NK-92 (cell line): Measurements from ENCODE around the gene CSRNP3.

ENCODE experiments used
- DNase-seq: peaks from one replicate; lab custom pipeline; 2025; ENCODE audit not compliant: unreplicated experiment; lab: John Stamatoyannopoulos, UW

The CSRNP3 gene

GRCh38 chr2:165470361-165470760, 863 bp downstream of the CSRNP3 start:
- DNase-seq = no peak

DNA sequence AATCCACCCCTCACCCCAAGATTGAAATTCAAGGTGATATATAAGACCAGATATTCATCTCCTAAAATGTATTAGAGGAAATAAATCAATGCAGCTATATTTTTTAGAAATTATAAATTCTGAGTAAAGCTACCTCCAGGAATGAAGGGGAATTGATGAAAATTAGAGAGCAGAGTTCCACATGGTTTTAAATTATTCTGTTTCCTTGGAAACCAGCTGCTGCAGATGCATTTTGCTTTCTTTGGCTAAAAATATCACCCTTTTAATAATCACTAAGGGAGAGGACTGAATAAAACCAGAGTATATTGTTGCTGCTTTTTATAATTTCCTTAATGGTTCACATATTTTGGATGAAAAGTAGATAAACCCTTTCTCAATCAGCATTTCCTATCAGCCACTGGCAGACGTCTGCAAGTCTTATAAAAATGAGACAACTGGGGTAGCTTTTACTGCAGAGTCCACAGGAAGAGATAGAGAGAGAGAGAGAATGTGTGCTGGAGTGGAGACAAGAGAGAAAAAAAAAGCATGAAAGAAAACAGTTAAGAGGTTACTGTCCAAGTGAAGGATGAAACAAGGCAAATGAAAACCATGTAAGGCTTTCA, 2.0 kb downstream of the CSRNP3 start:
- DNase-seq = no peak

DNA sequence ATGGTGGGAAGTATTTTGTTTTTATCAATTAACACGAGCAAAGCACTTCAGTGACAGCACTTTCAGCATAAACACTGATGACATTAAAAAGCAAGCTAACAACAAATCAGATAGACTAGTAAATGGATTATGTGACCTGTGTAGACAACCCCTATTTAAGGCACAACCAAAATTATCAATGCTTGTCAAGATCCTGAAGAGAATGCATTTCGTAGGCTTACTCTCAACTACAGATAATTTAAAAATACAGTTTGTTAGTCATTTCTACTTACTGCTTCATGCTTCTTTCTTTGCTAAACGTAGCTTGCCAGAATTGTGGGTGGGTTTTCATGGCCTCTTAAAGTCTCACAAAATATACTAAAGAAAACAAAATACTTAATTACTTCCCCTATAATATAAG, 3.4 kb downstream of the CSRNP3 start:
- DNase-seq = no peak

DNA sequence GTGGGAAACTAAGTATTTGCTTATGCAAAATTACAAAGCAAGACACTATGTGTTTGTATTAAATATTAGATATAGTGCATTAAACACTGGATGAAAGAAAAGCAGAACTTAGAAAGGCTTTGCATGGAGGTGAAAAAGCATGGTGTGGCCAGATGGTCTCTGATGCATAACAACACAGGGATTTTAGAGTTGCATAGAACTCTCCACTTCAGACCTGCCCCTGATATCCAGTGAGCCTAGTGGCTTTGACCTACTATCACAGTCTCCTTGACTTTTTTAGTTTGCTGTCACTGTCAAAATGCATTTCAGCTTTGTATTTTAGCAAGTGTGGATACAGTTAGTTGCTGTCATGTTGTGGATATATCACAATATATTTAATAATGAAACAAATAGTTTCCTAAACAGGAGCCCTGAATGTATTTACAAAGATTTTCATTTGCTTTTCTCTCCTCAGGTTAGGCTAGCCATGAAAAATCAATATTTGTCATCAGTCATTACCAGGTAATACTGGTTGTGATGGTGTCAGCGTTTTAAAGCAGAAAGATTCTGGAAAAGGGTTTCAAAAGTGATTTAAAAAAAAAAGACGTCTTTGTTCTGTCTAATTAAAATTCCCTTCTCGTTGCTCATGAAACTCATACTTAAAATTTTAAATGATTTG, 5.2 kb downstream of the CSRNP3 start:
- no peak for DNase-seq

GRCh38 chr2:165475277-165476004, 5.9 kb downstream of the CSRNP3 start:
- DNase-seq = no peak

DNA sequence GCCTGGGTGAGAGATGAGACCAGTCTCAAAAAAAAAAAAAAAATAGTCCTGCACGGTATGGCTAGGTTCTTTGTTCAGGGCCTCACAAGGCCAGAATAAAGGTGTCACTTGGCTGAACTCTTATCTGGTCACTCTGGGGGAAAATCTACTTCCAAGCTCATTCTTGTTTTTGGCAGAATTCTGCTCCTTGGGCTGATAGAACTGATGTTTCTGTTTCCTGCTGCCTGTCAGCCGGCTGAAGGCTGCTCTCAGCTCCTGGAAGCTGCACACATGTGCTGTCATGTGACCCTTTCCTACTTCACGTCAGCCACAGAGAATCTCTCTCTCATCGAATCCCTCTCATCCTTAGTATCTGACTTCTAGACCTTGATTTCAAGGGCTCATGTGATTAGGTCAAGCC, 10.4 kb downstream of the CSRNP3 start:
- no peak for DNase-seq

DNA sequence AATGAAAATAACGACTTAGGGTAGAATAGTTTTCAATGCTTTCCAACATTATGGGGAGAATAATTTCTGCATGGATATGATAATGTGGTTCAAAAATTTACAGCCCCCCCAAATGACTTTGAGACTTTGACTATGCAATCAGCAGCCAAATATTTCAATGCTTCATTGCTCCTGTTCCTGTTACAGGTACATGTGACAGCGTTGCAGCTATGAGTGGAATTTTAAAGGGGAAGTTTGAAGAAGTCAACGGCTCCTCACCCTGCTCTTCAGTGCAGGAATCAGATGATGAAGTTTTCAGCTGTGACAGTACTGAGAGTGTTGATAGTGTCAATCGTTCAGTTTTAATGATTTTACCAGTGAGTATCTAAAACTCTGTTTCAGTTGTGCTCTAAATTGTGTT, 25.1 kb downstream of the CSRNP3 start:
- no peak for DNase-seq

GRCh38 chr2:165497659-165498317, 28.3 kb downstream of the CSRNP3 start:
- DNase-seq = no peak

DNA sequence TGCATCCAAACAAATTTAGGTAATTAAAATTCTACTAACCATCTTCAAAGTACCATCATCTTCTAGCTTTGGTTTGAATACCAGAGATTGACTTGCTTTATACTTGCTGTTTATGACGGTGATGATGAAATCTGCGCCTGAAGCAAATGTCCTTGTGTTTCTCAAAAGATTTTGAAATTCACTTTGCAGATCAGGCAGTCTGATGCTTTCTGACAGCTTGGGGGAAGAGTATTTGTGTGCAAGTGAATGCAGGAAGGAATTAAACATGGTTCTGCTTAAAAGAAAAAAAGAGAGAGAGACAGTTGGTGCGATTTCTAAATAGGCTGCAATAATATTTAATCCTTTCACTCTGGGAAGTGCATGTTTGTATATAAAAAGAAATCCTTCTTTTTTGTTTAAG, 29.6 kb downstream of the CSRNP3 start:
- no peak for DNase-seq

DNA sequence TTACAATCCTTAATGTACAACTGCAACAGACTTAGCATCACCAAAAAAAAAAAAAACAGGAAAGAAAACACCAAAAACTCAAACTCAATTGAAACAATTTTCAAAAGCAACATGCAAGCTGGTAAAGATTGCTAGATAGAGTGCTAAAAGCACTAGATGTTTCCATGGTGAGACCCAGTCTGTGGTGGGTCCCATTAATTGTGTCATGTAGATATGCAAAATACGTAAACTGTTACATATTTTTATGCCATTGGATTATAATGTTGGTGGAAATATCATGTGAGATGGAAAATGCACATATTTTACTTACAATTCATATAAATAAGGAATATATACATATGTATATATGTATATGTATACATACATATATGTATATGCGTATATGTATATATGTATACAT, 30.5 kb downstream of the CSRNP3 start:
- no peak for DNase-seq

- no peak for DNase-seq
These were observed 31.3 kb downstream of the CSRNP3 start for GRCh38 chr2:165500816-165501215.

GRCh38 chr2:165505514-165505913, 36.0 kb downstream of the CSRNP3 start:
- DNase-seq = no peak

GRCh38 chr2:165508927-165509326, 39.4 kb downstream of the CSRNP3 start:
- DNase-seq = no peak

- no peak for DNase-seq
These were observed 44.0 kb downstream of the CSRNP3 start for GRCh38 chr2:165513479-165513878.

- no peak for DNase-seq
These were observed 49.1 kb downstream of the CSRNP3 start for GRCh38 chr2:165518611-165519010.

DNA sequence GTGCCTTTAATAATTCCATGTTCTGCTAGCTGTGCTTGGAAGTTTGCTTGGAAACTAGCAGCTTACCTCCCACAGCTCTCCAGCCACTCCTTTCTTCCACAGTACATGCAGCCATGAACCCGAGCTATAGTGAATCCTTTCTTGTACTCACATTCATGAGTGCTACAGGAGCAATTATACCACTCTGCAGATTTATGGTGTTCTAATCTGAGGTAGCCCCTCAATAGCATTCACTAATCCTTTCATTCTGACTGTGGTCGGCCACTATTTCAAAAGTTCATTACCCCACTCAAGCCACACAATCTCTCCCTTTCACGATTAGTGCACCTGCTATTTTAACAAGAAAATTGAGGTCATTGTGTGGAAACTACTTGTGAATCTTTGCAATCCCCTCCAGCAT, 53.2 kb downstream of the CSRNP3 start:
- DNase-seq = no peak

GRCh38 chr2:165524720-165525119, 55.2 kb downstream of the CSRNP3 start:
- DNase-seq = no peak

DNA sequence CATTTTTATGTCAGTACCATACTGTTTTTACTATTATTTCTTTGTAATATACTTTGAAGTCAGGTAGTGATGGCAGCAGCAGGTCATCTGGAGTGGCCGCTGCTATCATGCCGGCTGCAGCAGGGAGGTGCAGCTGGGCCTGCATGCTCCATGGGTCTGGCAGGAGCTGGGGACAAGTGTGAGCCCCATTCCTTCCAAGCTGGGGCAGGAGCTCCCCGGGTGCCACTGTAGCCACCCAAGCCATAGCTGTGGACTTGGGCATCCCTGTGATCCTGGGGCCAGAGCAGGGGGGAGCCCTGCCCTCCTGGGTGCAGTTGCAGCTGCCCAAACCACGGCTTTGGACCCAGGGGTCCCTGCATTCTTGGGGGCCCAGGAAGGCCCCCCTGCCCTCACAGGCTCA, 59.2 kb downstream of the CSRNP3 start:
- DNase-seq = no peak

GRCh38 chr2:165529130-165529529, 59.6 kb downstream of the CSRNP3 start:
- no peak for DNase-seq

- no peak for DNase-seq
These were observed 63.8 kb downstream of the CSRNP3 start for GRCh38 chr2:165533331-165533730.

DNA sequence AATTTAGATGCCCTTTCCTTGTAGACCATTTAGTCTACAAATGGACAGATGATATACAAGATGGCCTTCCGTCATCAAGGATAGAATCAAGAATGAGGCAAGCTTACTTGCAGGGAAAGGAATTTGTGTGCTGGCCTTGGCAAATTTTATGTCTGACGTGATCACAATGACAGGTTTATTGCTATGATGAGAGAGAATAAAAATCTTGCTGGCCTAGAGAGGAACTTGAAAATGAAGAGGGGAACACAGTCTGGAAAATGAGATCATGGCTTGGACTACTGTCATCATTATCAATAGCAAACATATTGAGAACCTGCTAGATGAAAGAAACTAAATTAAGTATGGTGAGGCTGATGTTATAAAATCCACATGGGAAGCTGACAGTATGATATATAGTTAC, 66.0 kb downstream of the CSRNP3 start:
- no peak for DNase-seq
